Right ventricle myocardium inferior (tissue), 1 donor: ENCODE measurements around the gene KLF13. TPM values are rescaled to one million over a fixed set of nuclear protein-coding genes. Genes with fewer than 3 reads are reported as not detected.

Experiments
- ATAC-seq: fragments of 200-7000 bp; cut with Tn5 transposase; one replicate; pipeline ENCODE4 v1.9.1; 2020; ENCODE audit warnings: mild to moderate bottlenecking, moderate library complexity
- DNase-seq: peaks from one replicate; pipeline ENCODE4 v3.0.0; 2021; ENCODE audit errors: missing footprints
- intact Hi-C: fragments of 100-400 bp; cut with DNase I; formaldehyde crosslinking; loops from one replicate; pipeline ENCODE4 v1.11.0; 2022
- total RNA-seq: library from RNA; stranded (reverse); fragmentation: NEBNext Ultra II Directional; extraction: Animal tissue kit (Norgen Biotek cat#: 25700); gene quantifications from one replicate; pipeline ENCODE4 v1.2.1, GENCODE V29; 2021
- donor health status: DM: no; HTN: yes; CAD: no; lungs with severe emphysema.

The KLF13 gene
- total RNA-seq, 1 donor from 2014 or later: 63.4 TPM

GRCh38 chr15:31309893-31310606, 16.6 kb upstream of the KLF13 start:
- ATAC-seq: no peak
- DNase-seq: no peak
- intact Hi-C loops: no loop called here

GRCh38 chr15:31311735-31312619, 14.7 kb upstream of the KLF13 start:
- intact Hi-C loops: no loop called here
- DNase-seq (no peak), ATAC-seq (no peak)

GRCh38 chr15:31313223-31313622, 13.4 kb upstream of the KLF13 start:
- ATAC-seq: no peak
- intact Hi-C loops: no loop called here

GRCh38 chr15:31314380-31314779, 12.3 kb upstream of the KLF13 start:
- DNase-seq (no peak), ATAC-seq (no peak)
- intact Hi-C loops: no loop called here

More at GRCh38 chr15:31313223-31313622, 13.4 kb upstream of the KLF13 start:
- DNase-seq: no peak

GRCh38 chr15:31316135-31316795, 10.4 kb upstream of the KLF13 start:
- intact Hi-C loops: no loop called here
- no peak for DNase-seq

GRCh38 chr15:31317017-31317416, 9.6 kb upstream of the KLF13 start:
- no peak for DNase-seq
- ATAC-seq: no peak
- intact Hi-C loops: no loop called here

More at GRCh38 chr15:31316135-31316795, 10.4 kb upstream of the KLF13 start:
- no peak for ATAC-seq

- no peak for ATAC-seq
- intact Hi-C loops: no loop called here
- DNase-seq: no peak
Measured at GRCh38 chr15:31317421-31318327, 9.0 kb upstream of the KLF13 start.

- DNase-seq: no peak
Measured at GRCh38 chr15:31318429-31318828, 8.2 kb upstream of the KLF13 start.

GRCh38 chr15:31320022-31320421, 6.6 kb upstream of the KLF13 start:
- ATAC-seq (no peak), DNase-seq (no peak)
- intact Hi-C loops: no loop called here

More at GRCh38 chr15:31318429-31318828, 8.2 kb upstream of the KLF13 start:
- intact Hi-C loops: no loop called here
- no peak for ATAC-seq

GRCh38 chr15:31321418-31321817, 5.2 kb upstream of the KLF13 start:
- intact Hi-C loops: no loop called here
- DNase-seq: no peak
- ATAC-seq: no peak

GRCh38 chr15:31322504-31322903, 4.1 kb upstream of the KLF13 start:
- DNase-seq (no peak), ATAC-seq (no peak)
- intact Hi-C loops: no loop called here

- DNase-seq (no peak), ATAC-seq (no peak)
- intact Hi-C loops: loop anchor here (2.0 kb wide), 1 partner anchor 167 kb away; no protein-coding TSS in a partner anchor
Measured at GRCh38 chr15:31323627-31324026, 3.0 kb upstream of the KLF13 start.

- no peak for ATAC-seq
- intact Hi-C loops: loop anchor here (2.0 kb wide), 1 partner anchor 167 kb away; no protein-coding TSS in a partner anchor
- DNase-seq: no peak
Measured at GRCh38 chr15:31324186-31324585, 2.4 kb upstream of the KLF13 start.

GRCh38 chr15:31324806-31325594, 1.6 kb upstream of the KLF13 start:
- DNase-seq (no peak), ATAC-seq (no peak)
- intact Hi-C loops: loop anchor here (1.0 to 2.0 kb wide), 2 partner anchors 110 to 166 kb away; no protein-coding TSS in a partner anchor

- ATAC-seq: peak; percentile 21
- intact Hi-C loops: loop anchor here (1.0 to 2.0 kb wide), 6 partner anchors 40 to 165 kb away; no protein-coding TSS in a partner anchor
Measured at GRCh38 chr15:31325595-31326155, 960 bp upstream of the KLF13 start.

GRCh38 chr15:31326875-31327668, 437 bp downstream of the KLF13 start:
- peak; percentile 92 for DNase-seq

More at GRCh38 chr15:31325595-31326155, 960 bp upstream of the KLF13 start:
- peak; percentile 90 for DNase-seq

More at GRCh38 chr15:31326875-31327668, 437 bp downstream of the KLF13 start:
- intact Hi-C loops: loop anchor here (1.0 to 2.0 kb wide), 4 partner anchors 38 to 112 kb away; no protein-coding TSS in a partner anchor
- ATAC-seq: peak; percentile 22
